KMS-11 (cell line): ENCODE results near the gene PRSS48.
A peak's percentile ranks its signal among the peaks of the same experiment; 100 is the strongest.

Source experiments
- H2AFZ ChIP-seq: fragments of 200-600 bp; sonication (generic); 2 replicates; pipeline ENCODE4 v1.6.1; 2016; ENCODE audit warnings: antibody characterized with exemption, mixed run types, low read depth
- H3K27ac ChIP-seq: fragments of 200-600 bp; sonication (generic); 2 replicates; pipeline ENCODE4 v1.6.1; 2016; ENCODE audit warnings: mild to moderate bottlenecking, mixed run types
- H3K27me3 ChIP-seq: fragments of 200-600 bp; sonication (generic); 2 replicates; pipeline ENCODE4 v1.6.1; 2017; ENCODE audit warnings: mild to moderate bottlenecking, low read depth, mixed run types, moderate library complexity; ENCODE audit not compliant: insufficient read depth
- H3K36me3 ChIP-seq: fragments of 200-600 bp; sonication (generic); 2 replicates; pipeline ENCODE4 v1.6.1; 2017; ENCODE audit warnings: mild to moderate bottlenecking, mixed run types; ENCODE audit not compliant: insufficient read depth
- H3K4me1 ChIP-seq: fragments of 200-600 bp; sonication (generic); 2 replicates; pipeline ENCODE4 v1.6.1; 2016; ENCODE audit warnings: mild to moderate bottlenecking, low read depth, mixed run types; ENCODE audit not compliant: poor library complexity, severe bottlenecking
- H3K4me2 ChIP-seq: fragments of 200-600 bp; sonication (generic); 2 replicates; pipeline ENCODE4 v1.7.0; 2016; ENCODE audit warnings: mild to moderate bottlenecking, mixed run types
- H3K4me3 ChIP-seq: fragments of 200-600 bp; sonication (generic); IDR thresholded peaks from 2 replicates; pipeline ENCODE4 v1.6.1; 2017; ENCODE audit warnings: low read depth, low read length, mixed read lengths; ENCODE audit not compliant: insufficient read depth
- H3K79me2 ChIP-seq: fragments of 200-600 bp; sonication (generic); 2 replicates; pipeline ENCODE4 v1.6.1; 2016; ENCODE audit warnings: low read depth, mixed run types; ENCODE audit not compliant: insufficient read depth
- H3K9ac ChIP-seq: fragments of 200-600 bp; sonication (generic); 2 replicates; pipeline ENCODE4 v1.6.1; 2016; ENCODE audit warnings: mild to moderate bottlenecking, mixed run types
- H4K20me1 ChIP-seq: fragments of 200-600 bp; sonication (generic); 2 replicates; pipeline ENCODE4 v1.6.1; 2016; ENCODE audit warnings: mild to moderate bottlenecking, mixed run types; ENCODE audit not compliant: insufficient read depth
- TF ChIP-seq, protein P1 (sequence below): fragments of 200-600 bp; sonication (generic); conservative IDR thresholded peaks from 2 replicates; pipeline ENCODE4 v1.6.1; 2017; ENCODE audit warnings: low read depth, mild to moderate bottlenecking, antibody characterized with exemption, low read length, moderate library complexity, mixed read lengths

The PRSS48 gene

GRCh38 chr4:151304755-151305154, 27.8 kb downstream of the PRSS48 start:
- Histone ChIP-seq H3K4me2 (peak overlapping the region; percentile 69), H3K4me1 (peaks cover 30% of the 10 kb centered on the region)

GRCh38 chr4:151310124-151310728, 33.3 kb downstream of the PRSS48 start:
- no peak overlapping the region for H2AFZ ChIP-seq
- H3K4me3 ChIP-seq: no peak overlapping the region
- H3K79me2 ChIP-seq: no peaks in the 10 kb centered on the region
- TF ChIP-seq, protein P1, sequence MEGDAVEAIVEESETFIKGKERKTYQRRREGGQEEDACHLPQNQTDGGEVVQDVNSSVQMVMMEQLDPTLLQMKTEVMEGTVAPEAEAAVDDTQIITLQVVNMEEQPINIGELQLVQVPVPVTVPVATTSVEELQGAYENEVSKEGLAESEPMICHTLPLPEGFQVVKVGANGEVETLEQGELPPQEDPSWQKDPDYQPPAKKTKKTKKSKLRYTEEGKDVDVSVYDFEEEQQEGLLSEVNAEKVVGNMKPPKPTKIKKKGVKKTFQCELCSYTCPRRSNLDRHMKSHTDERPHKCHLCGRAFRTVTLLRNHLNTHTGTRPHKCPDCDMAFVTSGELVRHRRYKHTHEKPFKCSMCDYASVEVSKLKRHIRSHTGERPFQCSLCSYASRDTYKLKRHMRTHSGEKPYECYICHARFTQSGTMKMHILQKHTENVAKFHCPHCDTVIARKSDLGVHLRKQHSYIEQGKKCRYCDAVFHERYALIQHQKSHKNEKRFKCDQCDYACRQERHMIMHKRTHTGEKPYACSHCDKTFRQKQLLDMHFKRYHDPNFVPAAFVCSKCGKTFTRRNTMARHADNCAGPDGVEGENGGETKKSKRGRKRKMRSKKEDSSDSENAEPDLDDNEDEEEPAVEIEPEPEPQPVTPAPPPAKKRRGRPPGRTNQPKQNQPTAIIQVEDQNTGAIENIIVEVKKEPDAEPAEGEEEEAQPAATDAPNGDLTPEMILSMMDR: no peak
- no peaks in the 10 kb centered on the region for H4K20me1 ChIP-seq
- no peak overlapping the region for H3K4me2 ChIP-seq
- H3K27ac ChIP-seq: no peak overlapping the region
- H3K27me3 ChIP-seq: no peaks in the 10 kb centered on the region
- H3K9ac ChIP-seq: no peak overlapping the region
- H3K36me3 ChIP-seq: no peaks in the 10 kb centered on the region
- H3K4me1 ChIP-seq: peaks cover 6% of the 10 kb centered on the region

More at GRCh38 chr4:151304755-151305154, 27.8 kb downstream of the PRSS48 start:
- no peaks in the 10 kb centered on the region for H4K20me1 ChIP-seq
- peak overlapping the region; percentile 14; the same call in 1 of the 2 replicates for H2AFZ ChIP-seq
- no peak overlapping the region for H3K4me3 ChIP-seq
- no peaks in the 10 kb centered on the region for H3K27me3 ChIP-seq
- H3K79me2 ChIP-seq: no peaks in the 10 kb centered on the region
- H3K27ac ChIP-seq: peak overlapping the region; percentile 42; the same call in 1 of the 2 replicates
- no peaks in the 10 kb centered on the region for H3K36me3 ChIP-seq
- TF ChIP-seq, protein P1: no peak
- peak overlapping the region; percentile 2; the same call in 1 of the 2 replicates for H3K9ac ChIP-seq

DNA sequence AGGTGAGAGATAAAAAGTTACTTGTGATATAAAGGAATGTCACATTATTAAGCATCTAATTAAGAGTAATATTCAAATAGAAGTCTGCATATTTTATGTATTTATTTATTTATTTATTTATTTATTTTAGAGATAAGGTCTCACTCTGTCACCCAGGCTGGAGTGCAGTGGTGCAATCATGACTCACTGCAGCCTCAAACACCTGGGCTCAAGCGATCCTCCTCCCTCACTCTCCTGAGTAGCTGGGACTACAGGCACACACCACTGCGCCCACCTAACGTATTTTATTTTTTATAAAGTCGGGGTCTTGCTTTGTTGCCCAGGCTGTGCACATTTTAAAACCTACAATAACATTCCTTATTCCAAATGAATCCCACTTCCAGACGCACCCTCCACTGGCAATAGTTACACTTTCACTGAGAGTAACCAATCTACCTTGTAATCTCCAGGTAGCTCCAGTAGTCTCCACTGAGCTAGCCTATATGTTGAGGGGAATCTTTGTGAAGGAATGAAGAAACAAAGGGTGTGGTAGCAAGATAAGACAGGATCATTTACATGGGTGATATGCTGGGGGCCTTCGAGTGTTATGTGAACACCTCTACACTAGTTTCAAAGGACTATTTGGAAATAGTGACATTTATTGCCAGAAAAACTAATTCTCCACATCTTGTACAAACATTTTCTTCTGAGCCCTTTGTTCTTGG, 36.5 kb downstream of the PRSS48 start:
- H3K79me2 ChIP-seq: no peaks in the 10 kb centered on the region

GRCh38 chr4:151314010-151314355, 37.0 kb downstream of the PRSS48 start:
- H3K4me1 ChIP-seq: no peaks in the 10 kb centered on the region
- no peak overlapping the region for H3K9ac ChIP-seq
- H3K36me3 ChIP-seq: no peaks in the 10 kb centered on the region
- H3K27me3 ChIP-seq: no peaks in the 10 kb centered on the region
- TF ChIP-seq, protein P1: no peak
- no peak overlapping the region for H3K27ac ChIP-seq
- H3K79me2 ChIP-seq: no peaks in the 10 kb centered on the region
- no peak overlapping the region for H3K4me2 ChIP-seq
- H3K4me3 ChIP-seq: no peak overlapping the region
- H4K20me1 ChIP-seq: no peaks in the 10 kb centered on the region
- no peak overlapping the region for H2AFZ ChIP-seq

More for the DNA sequence above, 36.5 kb downstream of the PRSS48 start:
- no peaks in the 10 kb centered on the region for H3K36me3 ChIP-seq
- no peak overlapping the region for H3K4me3 ChIP-seq
- no peaks in the 10 kb centered on the region for H3K4me1 ChIP-seq
- H3K27me3 ChIP-seq: no peaks in the 10 kb centered on the region
- no peaks in the 10 kb centered on the region for H4K20me1 ChIP-seq
- H3K9ac ChIP-seq: no peak overlapping the region
- H3K4me2 ChIP-seq: no peak overlapping the region
- no peak overlapping the region for H2AFZ ChIP-seq
- H3K27ac ChIP-seq: no peak overlapping the region
- TF ChIP-seq, protein P1: no peak
